GM13976 (cell line): ENCODE measurements around the gene CBLC.
"Not testable (repeated sequence)": the region's sequence is repeated elsewhere in the genome, so short reads cannot be mapped to it uniquely, and the experiment has no call there.

ENCODE experiments used
- DNase-seq: peaks from one replicate; pipeline ENCODE4 v3.0.0; 2012; ENCODE audit warnings: low spot score
- in situ Hi-C: fragments of 300-500 bp; cut with MboI; formaldehyde crosslinking; loops from one replicate; pipeline ENCODE4 v1.12.0; 2022; ENCODE audit warnings: low sequenced_read_pairs, mixed read lengths, inconsistent platforms; ENCODE audit not compliant: unreplicated experiment
- TF ChIP-seq, protein P1 (sequence below): IDR thresholded peaks from 2 replicates; pipeline ENCODE4 v1.5.1; 2012; ENCODE audit warnings: borderline replicate concordance, mild to moderate bottlenecking; ENCODE audit not compliant: insufficient read depth; ENCODE audit errors: extremely low read depth, missing control alignments, control extremely low read depth

The CBLC gene

DNA sequence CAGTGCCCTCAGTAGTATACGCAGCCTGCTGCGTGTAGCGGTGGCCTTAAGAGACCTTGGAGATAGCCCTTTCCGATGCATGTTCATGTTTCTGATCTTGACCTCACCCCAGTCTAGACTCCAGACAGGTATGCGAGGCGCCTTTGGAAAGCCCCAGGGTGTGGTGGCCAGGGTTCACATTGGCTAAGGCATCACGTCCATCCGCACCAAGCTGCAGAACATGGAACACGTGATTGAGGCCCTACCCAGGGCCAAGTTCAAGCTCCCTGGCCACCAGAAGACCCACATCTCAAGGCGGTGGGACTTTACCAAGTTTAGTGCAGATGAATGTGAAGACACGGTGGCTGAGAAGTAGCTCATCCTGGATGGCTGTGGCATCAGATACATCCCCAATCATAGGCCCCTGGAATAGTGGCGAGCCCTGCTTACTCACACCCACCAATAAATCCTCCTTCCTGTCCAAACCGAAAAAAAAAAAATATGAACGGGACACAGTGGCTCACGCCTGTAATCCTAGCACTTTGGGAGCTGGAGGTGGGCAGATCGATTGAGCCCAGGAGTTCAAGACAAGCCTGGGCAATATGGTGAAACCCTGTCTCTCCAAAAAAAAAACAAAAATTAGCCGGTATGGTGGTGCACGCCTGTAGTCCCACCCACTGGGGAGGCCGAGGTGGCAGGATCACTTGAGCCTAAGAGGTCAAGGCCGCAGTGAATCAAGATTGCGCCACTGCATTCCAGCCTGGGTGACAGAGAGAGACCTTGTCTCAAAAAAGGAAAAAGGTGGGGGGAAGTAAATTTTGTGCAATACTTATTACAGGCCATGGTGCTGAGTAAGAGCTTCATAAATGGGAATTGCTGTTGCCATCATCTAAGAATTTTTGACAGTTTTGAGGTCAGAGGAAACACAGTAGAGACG, 12.4 kb upstream of the CBLC start:
- TF ChIP-seq, protein P1, sequence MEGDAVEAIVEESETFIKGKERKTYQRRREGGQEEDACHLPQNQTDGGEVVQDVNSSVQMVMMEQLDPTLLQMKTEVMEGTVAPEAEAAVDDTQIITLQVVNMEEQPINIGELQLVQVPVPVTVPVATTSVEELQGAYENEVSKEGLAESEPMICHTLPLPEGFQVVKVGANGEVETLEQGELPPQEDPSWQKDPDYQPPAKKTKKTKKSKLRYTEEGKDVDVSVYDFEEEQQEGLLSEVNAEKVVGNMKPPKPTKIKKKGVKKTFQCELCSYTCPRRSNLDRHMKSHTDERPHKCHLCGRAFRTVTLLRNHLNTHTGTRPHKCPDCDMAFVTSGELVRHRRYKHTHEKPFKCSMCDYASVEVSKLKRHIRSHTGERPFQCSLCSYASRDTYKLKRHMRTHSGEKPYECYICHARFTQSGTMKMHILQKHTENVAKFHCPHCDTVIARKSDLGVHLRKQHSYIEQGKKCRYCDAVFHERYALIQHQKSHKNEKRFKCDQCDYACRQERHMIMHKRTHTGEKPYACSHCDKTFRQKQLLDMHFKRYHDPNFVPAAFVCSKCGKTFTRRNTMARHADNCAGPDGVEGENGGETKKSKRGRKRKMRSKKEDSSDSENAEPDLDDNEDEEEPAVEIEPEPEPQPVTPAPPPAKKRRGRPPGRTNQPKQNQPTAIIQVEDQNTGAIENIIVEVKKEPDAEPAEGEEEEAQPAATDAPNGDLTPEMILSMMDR, result no peak
- in situ Hi-C loops, result no loop called here

DNA sequence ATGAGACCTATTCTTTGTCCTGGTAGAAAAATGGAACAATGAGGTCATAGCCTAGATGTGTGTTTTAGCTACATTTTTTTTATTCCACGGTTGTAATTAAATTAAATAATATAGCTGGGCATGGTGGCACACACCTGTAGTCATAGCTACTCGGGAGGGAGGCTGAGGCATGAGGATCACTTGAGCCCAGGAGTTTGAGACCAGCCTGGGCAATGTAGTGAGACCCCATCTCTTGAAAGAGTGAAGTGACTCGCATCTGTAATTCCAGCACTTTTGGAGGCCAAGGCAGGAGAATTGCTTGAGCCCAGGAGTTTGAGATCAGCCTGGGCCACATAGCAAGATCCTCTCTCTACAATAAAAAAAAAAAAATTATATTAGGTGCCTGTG, 11.7 kb upstream of the CBLC start:
- TF ChIP-seq, protein P1, result no peak
- no peak for DNase-seq
- in situ Hi-C loops, result no loop called here

More for the DNA sequence above, 12.4 kb upstream of the CBLC start:
- DNase-seq, result no peak

DNA sequence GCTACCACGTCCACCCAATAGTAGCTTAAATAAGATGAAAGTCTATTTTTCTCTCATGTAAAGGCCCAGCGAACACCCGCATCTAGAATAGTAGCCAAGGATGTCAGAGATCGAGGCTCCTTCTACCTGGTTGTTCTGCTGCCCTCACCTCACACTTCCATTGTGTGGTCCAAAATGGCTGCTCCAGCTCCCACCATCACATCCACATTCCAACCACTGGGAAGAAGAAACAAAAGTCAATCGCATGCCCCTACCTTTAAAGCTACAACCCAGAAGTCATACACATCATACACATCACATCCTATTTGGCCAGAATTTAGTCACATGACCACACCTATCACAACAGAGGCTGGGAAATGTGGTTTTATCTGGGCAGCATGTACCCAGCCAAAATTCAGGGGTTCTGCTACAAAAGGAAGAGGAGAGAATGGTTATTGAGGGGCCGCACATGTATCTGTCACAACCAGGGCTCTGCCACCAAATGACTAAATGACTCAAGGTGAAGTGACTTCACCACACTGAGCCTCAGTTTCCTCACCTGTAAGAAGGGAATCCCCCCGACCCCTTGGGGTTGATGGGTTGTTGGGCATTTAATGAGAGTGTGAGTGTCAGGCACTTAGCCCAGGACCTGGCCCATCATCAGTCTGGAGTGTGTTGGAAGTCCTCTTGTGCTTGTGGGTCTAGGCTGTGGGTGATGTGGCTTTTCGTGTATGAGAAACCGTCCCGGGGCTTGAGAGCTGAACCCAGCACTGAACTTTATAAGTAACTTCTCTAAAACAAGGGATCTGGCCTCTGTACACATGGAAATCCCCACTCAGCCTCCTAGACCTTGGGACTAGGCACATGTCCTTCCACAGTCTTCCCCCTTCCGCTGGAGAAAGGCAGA, 10.2 kb upstream of the CBLC start:
- TF ChIP-seq, protein P1, result no peak
- in situ Hi-C loops, result no loop called here
- DNase-seq, result no peak

DNA sequence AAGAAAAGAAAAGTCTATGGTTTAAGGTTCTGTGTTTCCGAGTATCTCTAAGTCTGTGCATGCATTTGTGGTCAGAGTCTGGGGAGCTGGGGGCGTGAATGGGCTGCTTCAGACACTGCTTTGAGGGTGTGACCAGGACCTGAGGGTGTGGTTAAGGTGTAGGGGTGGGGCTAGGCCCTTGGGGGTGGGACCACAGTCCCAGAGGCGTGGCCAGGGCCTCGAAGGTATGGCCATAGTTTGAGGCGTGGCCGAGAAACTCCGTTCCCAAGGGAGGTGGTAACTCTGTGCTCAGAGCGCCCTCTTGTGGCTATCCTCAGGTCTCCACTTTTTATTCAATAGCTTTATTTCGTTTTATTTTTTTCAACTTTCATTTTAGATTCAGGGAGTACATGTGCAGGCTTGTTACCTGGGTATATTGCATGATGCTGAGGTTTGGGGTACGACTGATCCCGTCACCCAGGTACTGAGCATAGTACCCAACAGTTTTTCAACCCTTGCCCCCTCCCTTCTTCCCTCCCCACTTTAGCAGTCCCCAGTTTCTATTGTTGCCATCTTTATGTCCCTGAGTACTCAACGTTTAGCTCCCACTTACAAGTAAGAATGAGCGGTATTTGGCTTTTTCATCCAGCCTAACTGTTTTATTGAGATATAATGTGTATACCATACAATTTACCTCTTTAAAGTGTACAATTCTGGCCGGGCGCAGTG, 7.0 kb upstream of the CBLC start:
- in situ Hi-C loops, result no loop called here
- DNase-seq, result peak; percentile 99
- TF ChIP-seq, protein P1, result peak; percentile 65

DNA sequence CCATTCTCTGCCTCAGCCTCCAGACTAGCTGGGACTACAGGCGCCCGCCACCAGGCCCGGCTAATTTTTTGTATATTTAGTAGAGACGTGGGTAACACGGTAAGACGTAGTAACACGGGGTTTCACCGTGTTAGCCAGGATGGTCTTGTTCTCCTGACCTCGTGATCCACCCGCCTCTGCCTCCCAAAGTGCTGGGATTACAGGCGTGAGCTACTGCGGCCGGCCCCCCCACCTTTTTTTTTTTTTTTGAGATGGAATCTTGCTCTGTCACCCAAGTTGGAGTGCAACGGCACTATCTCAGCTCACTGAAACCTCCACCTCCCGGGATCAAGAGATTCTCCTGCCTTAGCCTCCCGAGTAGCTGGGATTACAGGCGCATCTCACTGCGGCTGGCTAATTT, 5.5 kb upstream of the CBLC start:
- DNase-seq, in situ Hi-C loops: not testable (repeated sequence)

DNA sequence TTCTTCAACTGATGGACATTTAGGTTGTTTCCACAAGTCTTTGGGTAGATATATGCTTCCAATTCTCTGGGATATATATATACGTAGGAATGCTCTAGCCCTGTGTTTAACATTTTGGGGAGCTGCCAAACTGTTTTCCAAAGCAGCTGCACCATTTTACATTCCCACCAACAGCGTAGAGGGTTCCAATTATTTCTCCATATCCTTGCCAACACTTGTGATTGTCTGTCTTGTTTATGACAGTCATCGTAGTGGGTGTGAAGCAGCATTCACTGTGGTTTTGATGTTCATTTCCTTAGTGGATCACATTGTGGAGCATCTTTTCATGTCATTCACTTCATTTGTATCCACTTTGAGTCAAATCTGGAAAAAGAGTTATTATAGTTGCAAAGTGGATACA, 4.7 kb upstream of the CBLC start:
- TF ChIP-seq, protein P1, result no peak
- in situ Hi-C loops, result no loop called here
- no peak for DNase-seq
